ENCODE data around the gene SRSF1.
A peak's percentile ranks its signal among the peaks of the same experiment; 100 is the strongest.
"Not testable (repeated sequence)": the region's sequence is repeated elsewhere in the genome, so short reads cannot be mapped to it uniquely, and the experiment has no call there.

The SRSF1 gene, protein sequence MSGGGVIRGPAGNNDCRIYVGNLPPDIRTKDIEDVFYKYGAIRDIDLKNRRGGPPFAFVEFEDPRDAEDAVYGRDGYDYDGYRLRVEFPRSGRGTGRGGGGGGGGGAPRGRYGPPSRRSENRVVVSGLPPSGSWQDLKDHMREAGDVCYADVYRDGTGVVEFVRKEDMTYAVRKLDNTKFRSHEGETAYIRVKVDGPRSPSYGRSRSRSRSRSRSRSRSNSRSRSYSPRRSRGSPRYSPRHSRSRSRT

GRCh38 chr17:58006924-58007780 lies at the start of gene SRSF1:
TSS of gene SRSF1 (minus strand) at chr17:58007246. CDS start at chr17:58007137, 109 bp downstream.
- DNase-seq = peak; percentile 98

GRCh38 chr17:58056476-58056875 lies 49.4 kb upstream of the SRSF1 start:
- no peak for DNase-seq

- DNase-seq = no peak
These were observed 47.6 kb upstream of the SRSF1 start for GRCh38 chr17:58054641-58055040.

DNA sequence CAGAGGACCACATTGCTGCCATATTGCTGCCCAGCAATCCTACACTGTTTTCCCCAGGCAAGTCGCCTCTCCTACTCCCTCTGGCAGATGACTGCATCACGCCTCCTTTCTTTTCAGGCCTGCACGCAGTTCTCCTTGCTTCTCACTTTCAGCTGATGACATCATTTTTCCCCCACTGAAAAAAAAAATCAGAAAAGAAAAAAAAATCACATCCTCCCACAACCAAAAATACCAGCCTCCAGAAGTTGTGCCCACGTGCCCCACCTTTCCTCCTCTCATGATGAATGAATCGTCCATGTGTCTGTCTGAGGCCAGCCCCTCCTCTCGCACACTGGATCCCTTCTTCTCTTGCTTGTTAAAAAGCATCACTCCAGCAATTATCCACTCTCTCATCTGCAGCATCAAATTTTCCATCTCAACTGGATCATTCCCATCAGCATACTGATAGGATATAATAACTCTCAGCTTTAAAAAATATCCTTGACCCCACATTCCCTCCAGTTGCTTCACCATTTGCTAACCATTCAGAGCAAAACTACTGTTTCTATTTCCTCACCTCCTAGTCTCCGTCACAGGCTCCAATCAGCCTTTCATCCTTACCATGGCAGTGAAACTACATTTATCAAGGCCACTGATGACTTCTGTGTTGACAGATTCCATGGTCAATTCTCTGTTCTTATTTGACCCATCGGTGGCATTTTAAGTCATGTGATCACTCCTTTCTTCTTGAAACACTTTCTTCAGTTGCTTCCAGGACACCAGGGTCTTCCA lies 46.1 kb upstream of the SRSF1 start:
- no peak for DNase-seq

GRCh38 chr17:58052407-58052806 lies 45.4 kb upstream of the SRSF1 start:
- DNase-seq = no peak

- DNase-seq = no peak
These were observed 44.4 kb upstream of the SRSF1 start for GRCh38 chr17:58051468-58051867.

DNA sequence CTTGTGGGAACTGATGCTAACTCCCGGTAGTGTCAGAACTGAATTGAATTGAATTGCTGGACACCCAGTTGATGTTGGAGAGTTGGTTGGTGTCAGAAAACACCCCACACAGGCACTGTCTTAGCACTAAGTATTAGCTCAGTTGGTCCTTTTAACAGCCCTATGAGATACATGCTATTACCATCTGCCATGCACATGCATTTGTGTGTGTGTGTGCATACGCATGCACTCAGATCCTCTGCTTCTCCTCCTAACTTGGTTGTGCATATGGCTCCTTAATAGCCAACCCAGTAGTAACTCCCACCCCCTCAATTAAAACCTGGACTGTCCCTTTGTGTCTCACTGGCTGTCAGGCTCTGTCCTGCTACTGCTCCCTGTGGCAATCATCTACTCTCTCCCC lies 43.9 kb upstream of the SRSF1 start:
- DNase-seq = no peak

- no peak for DNase-seq
These were observed 42.5 kb upstream of the SRSF1 start for GRCh38 chr17:58049533-58049932.

DNA sequence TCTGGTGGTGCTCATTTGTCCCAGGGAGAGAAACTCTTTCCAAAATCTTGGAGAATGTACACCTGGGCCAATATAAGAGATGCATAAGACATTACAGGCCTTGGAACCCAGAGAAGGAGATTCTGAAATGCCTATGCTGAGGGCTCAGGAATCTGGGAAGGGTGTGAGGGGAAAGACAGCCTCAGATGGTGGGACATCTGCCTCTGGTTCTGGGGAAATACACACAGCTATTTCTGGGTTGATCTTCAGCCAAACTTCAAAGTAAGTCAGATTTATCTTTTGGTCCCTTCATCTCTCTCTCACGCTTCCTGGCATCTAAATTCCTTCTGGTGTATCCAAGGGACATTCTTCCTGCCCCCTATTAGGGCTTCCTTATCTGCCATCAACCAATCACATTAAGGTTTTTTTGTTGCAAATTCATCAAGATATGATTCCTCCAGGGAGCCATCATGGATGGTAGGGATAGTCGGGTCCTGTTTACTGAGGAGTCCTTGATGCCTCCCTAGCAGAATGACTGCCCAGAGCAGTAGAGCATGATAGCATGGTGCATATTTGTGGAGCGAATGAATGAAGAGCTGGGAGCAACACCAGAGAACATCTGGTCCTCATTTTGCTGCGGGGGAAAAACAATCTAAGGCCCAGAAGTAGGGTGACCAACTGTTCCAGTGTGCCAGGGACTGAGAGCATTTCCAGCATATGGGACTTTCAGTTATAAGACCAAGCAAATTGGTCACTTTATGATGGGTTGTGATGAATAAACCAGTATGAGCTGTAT lies 40.5 kb upstream of the SRSF1 start:
- DNase-seq = no peak

DNA sequence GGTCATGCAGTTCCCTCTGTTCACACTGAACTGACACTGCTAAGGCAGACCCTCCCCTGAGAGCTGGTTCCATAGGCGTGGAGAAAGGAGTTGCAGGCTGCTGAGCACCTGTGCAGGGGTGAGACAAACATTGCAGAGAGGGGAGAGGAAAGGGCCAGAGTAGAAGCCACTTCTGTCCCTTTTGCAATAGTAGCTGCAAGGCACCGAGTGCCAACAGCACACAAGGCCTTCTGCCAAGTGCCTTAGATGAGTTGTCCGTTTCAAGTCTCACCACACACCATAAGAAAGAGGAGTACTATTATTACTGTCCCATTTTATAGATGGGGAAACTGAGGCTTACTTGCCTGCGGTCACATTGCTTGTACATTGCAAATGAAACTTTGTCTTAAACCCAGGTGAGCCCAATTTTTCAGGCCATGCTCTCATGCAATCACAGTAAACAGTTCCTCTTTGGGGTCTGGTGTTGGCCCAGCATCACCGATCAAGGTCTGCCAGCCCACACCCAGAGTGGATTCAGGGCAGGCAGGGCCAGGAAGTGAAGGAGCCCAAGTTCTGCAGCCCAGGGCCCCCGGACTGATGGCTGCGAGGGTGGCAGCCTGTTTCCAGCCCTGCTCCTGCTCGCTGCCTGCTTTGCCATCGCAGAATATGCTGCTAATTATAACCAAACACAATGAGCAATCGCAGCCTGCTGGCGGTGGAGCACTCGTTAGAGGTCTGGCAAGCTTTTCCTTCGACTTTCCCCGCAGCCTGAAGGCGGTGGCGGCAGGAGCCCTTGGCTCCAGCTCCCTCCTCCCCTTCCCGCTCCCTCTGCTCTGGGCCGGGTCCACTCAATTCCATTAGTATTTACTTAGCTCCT lies 39.4 kb upstream of the SRSF1 start:
- no peak for DNase-seq

DNA sequence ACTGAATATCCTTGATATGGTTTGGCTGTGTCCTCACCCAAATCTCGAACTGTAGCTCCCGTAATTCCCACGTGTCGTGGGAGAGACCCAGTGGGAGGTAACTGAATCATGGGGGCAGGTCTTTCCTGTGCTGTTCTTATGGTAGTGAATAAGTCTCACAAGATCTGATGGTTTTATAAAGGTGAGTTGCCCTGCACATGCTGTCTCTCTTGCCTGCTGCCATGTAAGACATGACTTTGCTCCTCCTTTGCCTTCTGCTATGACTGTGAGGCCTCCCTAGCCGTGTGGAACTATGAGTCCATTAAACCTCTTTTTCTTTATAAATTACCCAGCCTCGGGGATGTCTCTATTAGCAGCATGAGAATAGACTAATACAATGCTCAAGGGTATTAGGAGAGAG lies 37.2 kb upstream of the SRSF1 start:
- DNase-seq = not testable (repeated sequence)

DNA sequence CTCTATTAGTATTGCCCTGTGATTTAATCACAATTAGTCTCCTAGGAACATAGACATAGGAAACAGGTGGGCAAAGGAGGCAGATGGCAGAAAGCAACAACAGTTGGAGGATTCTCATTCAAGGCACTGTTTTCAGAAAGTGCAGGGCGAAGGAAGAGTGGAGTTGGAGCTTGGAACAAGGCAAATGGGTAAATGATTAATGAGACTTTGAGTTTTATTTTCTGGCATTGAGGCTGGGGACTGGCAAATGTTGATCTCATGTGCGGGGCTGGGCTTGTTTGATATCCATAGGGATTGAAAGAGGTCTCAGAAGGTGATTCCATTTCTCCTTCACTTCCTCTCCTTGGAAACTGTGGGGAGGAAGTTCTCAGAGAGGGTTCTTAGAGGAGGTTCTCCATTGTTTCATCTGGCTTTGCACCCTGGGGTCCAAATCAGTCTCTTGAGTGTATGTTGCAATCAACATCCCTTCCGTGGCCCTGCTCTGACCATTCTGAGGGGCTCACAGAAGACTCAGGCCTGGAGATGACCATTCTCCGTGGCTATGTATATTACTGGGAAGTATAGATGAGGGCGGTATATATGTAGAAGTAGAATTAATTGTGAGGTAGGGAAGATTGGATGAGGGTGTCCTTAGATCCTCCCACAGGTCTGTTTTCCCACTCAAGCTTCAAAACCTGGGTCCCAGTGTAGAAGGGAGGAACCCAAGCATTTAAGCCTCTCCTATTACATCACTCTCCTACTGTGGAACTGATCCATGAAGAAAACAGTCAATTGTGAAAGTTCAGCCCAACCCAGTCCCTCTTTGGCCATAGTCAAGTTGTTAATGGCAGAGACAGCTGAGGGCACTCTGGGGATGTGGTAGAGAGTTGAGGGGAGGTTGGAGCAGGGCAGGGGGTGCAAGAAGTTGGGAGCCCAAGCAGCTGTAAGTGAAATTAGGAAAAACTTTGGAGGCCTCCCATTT lies 36.5 kb upstream of the SRSF1 start:
- DNase-seq = no peak

- DNase-seq = no peak
These were observed 34.1 kb upstream of the SRSF1 start for GRCh38 chr17:58041161-58041560.

DNA sequence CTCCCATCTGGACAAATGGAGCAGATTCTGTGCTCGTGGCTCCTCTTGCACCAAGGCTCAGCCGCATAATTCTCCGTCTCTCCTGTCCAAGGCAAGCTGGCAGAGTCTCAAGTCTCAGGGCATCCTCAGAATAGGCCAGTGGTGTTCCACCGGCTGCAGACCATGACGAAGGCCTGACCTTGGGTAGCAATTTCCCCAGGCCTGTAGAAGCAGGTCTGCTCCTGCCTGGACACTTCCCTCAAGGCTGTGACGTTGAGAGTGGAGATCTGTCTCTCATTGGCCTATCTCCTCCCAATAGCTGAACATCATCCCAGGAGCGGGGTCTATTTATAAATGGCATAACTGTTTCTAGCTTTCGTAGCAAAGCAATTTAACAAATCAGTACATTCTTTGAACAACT lies 33.3 kb upstream of the SRSF1 start:
- DNase-seq = no peak

DNA sequence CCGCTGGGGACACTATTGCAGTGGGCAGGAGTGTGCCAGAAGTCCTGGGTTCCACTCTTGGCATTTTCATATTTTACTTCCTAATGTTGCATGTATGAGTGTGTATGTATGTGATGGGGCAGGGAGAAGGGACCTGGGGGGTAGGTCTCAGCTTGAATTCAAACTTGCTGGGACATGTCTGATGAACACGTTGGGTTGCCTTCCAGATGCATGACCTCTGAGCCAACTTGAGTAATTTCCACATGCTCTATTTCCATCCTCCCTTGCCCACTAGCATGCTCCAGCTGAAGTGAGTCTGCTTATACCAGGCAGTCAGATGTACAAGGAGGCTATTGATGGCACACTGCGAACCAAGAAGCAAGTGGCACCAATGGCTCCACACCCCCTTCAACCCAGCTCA lies 32.9 kb upstream of the SRSF1 start:
- DNase-seq = no peak

DNA sequence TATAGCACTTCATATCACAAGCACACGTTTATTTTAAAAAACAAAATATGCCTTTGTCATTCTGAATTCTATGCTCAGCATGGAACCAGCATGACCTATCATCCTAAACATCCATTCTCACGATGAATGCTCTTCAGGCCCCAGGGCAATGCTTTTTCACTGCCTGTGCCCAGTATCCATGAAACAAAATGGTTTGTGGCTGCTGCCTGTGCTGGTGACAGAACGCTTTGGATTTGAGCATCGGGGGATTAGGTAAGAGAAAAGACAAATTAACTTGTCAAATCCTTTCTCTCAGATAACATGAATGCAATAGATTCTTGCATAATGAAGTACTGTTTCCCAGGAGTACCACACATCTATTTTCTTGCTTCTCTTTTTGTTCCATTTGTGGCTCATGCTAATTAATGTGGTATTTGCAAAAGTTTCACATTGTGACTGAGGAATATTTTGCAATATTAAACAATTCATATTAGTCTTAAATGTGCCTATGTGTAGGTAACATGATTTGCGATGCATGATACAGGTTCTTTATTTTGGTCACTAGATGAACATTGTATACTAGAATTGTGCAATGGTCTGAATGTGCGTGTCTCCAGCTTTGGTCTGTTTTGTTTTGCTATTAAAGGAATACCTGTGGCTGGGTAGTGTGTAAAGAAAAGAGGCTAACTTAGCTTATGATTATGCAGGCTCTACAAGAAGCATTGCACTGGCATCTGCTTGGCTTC lies 25.8 kb upstream of the SRSF1 start:
- no peak for DNase-seq

DNA sequence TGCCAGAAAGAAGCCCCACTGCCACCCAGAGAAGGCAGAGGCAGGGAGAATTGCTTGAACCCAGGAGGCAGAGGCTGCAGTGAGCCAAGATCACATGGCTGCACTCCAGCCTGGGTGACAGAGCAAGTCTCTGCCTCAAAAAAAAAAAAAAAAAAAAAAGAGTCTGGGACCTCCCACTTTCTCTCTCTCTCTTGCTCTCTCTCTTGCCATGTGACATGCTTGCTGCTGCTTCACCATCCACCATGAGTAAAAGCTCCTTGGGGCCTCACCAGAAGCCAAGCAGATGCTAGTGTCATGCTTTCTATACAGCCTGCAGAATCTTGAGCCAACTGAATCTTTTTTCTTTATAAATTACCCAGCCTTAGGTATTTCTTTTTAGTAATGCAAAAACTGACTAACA lies 21.5 kb upstream of the SRSF1 start:
- DNase-seq = no peak

DNA sequence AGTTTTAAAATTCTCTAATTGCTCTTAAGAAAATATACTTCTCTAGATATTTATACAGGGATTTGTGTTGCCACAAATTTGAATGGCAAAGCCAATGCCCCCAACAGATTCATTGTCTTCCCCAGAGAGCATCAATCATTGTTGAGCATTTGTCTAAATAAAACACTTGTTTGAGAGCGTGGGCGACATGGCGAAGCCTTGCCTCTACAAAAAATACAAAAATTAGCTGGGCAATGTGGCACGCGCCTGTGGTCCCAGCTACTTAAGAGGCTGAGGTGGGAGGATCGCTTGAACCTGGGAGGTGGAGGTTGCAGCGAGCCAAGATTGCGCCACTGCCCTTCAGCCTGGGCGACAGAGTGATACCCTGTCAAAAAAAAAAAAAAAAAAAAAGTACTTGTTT lies 13.4 kb upstream of the SRSF1 start:
- DNase-seq = peak; percentile 64

- DNase-seq = no peak
These were observed 12.5 kb upstream of the SRSF1 start for GRCh38 chr17:58019521-58019920.

DNA sequence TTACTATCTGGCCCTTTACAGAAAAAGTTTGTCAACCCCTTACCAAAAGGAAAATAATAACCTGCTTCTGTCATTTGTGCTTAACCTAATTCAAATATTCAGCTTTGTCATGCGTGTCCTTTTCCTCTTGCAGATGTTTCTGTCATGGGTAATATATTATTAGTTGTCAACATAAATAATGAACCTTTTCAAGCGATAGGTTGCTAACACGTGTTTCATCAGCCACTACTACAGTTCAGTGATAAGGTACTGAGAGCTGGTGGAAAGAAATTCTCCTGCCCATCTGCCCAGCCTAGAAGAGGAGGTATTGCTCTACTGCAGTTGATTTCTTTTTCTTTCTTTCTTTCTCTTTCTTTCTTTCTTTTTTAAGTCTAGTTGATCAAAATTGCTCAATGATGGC lies 12.0 kb upstream of the SRSF1 start:
- no peak for DNase-seq

Data from NCI-H526 treated with DMSO at 0.1 percent for 48 hours (cell line).